T-helper 2 cell (primary cell): Measurements from ENCODE around the gene LUZP4.
"Not testable (repeated sequence)": the region's sequence is repeated elsewhere in the genome, so short reads cannot be mapped to it uniquely, and the experiment has no call there.

ENCODE experiments used
- DNase-seq, 5 experiments: peaks; one replicate each; pipeline versions ENCODE4 v3.0.0 to v3.0.0-alpha.2; 2012 to 2022

The LUZP4 gene

GRCh38 chrX:115337491-115338144 is 48.1 kb downstream of the LUZP4 start:
- no peak for DNase-seq

DNA sequence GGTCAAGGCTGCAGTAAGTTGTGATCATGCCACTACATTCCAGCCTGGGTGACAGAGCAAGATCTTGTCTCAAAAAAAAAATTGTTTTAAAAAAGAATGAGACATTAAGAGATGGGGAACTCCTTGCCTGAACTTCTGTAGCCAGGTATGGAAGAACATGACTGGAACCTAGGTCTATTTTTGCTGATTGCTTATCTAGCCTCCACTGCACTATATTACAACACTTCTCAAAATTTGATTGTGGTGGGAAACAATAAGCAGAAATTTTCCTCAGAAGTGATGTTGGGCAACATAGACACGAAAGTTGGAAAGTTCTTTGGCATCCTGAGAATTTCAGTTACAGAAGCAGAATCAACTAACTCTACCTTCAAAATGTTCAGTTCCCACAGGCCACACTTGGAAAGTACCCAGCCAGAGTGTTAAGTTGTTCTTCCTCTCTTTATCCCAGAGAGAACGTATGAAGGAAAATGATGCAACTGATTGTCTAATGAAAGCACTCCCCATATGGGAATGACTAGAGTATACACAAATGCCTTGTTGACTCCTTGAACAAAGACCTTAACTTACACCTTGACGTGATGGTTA is 50.0 kb downstream of the LUZP4 start:
- DNase-seq: no peak

DNA sequence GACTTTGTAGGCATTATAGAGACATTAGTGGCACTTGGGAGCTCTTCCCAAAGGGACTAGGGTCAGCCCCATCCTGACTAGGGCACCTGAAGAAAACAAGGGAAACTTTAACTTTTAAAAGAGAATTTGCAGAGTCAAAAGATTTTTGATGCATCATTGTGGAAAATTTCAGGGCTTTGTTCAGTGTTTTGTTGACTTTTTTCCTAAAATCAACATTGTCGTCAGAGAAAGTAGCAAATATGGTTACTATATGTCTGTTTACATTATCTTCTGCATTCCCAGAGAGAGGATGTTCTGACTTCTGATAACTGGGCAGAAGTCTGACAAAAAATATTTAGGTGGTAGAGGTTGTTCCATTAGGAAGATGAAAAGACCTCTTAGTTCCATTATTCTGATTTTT is 51.9 kb downstream of the LUZP4 start:
- no peak for DNase-seq

DNA sequence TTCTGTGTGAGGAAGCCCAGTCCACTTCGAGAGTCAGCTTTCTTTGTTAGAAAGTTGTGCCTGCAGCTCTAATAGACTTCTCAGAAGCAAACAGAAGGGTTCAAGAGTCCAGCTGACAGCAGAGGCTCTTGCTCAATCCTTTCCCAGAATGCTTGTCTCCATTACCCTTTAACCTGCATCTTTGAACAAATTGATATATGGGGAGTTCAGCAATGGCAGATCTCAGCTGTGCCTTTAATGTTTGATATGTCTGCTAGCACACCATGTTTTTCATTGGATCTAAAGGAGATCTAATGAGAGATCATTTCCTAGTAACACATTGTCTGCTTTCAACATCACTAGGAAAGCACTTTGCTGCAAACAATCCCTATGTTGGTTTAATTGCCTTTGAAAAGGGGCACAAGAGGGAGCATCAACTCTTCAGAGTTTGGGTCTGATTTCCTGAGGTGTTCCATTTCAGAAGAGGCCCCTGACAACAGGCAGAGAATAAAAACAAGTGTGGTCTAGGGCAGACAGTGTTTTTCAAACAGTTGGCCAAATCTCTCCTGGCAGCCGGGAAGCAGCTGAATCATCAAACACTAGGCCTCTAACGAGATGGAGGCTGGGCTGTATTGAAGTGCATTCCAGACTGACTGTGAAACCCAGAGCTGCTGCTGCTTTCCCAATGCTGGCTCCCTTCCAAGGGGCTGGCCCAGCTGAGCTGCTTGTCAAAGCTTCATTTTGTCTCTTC is 55.5 kb downstream of the LUZP4 start:
- DNase-seq: no peak

DNA sequence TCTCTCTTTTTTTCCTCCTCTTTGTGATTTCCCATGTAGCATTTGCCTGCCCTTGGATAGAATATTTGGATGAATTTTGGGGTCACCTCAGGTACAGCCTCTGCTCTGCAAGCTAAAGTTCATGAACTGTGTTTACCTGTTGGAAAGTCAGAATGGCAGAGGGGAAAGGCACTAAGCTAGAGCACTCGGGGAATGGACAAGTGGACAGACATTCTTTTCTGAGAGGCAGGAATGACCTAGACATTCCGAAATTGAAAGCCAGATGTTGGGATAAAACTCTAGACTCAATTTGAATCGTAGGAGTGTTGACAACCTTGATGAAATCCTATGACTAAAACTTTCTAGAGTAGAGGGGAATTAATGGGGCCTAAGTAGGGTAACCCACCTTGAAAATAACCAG is 56.1 kb downstream of the LUZP4 start:
- no peak for DNase-seq

- DNase-seq: not testable (repeated sequence)
Measured at GRCh38 chrX:115346738-115347137, 57.2 kb downstream of the LUZP4 start.

GRCh38 chrX:115348446-115349225 is 59.1 kb downstream of the LUZP4 start:
- DNase-seq: no peak

- no peak for DNase-seq
Measured at GRCh38 chrX:115350711-115351381, 61.3 kb downstream of the LUZP4 start.

DNA sequence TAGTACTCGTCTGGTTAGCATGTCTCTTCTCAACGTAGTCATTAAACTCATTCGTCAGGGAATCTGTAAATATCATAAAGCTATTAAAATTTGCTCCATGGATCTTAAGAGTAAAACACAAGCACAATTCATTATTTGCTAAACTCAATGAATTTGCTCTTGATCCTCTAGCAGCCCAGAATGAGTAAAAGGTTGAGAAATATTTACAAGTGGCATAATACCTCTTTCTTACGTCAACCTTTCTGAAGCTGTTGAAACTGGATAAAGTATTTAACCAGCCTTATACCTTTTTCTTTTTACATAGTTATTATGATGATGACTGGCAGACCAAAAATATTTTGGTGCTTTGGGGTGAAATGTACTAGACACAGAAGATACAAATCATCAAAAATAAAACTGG is 66.9 kb downstream of the LUZP4 start:
- no peak for DNase-seq
